HL-60 (cell line): ENCODE results near the gene DDI2.

Source experiments
- POLR2AphosphoS5 ChIP-seq: IDR thresholded peaks from 2 replicates; pipeline ENCODE4 v1.6.1; 2012; ENCODE audit warnings: low read depth
- SPI1 ChIP-seq: IDR thresholded peaks from 2 replicates; pipeline ENCODE4 v1.6.1; 2012; ENCODE audit warnings: low read depth, mild to moderate bottlenecking, borderline replicate concordance
- TF ChIP-seq, protein P1 (sequence below): IDR thresholded peaks from 2 replicates; pipeline ENCODE4 v1.6.1; 2012; ENCODE audit warnings: low read depth; ENCODE audit not compliant: insufficient replicate concordance
- TF ChIP-seq, protein P2 (sequence below): IDR thresholded peaks from one replicate; pipeline ENCODE4 v1.5.1; 2011; ENCODE audit warnings: low read length, control low read depth, inconsistent platforms; ENCODE audit not compliant: insufficient read depth

DNA sequence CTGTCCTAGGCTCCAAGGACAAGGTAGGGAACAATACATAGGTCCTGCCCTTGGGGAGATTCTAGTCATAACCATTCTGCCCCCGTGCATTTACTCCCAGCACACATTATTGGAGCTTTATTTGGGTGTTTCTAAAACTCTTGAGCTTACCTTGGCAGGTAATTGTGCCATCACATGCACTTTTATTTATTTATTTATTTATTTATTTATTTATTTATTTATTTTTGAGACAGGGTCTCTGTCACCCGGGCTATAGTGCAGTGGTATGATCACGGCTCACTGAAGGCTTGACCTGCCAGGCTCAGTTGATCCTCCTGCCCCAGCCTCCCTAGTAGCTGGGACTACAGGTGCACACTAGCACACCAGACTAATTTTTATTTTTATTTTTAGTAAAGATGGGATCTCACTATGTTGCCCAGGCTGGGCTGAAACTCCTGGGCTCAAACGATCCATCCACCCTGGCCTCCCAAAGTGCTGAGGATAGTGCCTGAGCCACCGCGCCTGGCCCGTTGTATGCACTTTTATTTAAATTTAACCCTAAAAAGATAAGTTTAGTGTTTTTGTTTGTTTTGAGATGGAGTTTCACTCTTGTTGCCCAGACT is 41.6 kb upstream of the DDI2 start:
- TF ChIP-seq, protein P1, sequence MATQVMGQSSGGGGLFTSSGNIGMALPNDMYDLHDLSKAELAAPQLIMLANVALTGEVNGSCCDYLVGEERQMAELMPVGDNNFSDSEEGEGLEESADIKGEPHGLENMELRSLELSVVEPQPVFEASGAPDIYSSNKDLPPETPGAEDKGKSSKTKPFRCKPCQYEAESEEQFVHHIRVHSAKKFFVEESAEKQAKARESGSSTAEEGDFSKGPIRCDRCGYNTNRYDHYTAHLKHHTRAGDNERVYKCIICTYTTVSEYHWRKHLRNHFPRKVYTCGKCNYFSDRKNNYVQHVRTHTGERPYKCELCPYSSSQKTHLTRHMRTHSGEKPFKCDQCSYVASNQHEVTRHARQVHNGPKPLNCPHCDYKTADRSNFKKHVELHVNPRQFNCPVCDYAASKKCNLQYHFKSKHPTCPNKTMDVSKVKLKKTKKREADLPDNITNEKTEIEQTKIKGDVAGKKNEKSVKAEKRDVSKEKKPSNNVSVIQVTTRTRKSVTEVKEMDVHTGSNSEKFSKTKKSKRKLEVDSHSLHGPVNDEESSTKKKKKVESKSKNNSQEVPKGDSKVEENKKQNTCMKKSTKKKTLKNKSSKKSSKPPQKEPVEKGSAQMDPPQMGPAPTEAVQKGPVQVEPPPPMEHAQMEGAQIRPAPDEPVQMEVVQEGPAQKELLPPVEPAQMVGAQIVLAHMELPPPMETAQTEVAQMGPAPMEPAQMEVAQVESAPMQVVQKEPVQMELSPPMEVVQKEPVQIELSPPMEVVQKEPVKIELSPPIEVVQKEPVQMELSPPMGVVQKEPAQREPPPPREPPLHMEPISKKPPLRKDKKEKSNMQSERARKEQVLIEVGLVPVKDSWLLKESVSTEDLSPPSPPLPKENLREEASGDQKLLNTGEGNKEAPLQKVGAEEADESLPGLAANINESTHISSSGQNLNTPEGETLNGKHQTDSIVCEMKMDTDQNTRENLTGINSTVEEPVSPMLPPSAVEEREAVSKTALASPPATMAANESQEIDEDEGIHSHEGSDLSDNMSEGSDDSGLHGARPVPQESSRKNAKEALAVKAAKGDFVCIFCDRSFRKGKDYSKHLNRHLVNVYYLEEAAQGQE: no peak
- TF ChIP-seq, protein P2, sequence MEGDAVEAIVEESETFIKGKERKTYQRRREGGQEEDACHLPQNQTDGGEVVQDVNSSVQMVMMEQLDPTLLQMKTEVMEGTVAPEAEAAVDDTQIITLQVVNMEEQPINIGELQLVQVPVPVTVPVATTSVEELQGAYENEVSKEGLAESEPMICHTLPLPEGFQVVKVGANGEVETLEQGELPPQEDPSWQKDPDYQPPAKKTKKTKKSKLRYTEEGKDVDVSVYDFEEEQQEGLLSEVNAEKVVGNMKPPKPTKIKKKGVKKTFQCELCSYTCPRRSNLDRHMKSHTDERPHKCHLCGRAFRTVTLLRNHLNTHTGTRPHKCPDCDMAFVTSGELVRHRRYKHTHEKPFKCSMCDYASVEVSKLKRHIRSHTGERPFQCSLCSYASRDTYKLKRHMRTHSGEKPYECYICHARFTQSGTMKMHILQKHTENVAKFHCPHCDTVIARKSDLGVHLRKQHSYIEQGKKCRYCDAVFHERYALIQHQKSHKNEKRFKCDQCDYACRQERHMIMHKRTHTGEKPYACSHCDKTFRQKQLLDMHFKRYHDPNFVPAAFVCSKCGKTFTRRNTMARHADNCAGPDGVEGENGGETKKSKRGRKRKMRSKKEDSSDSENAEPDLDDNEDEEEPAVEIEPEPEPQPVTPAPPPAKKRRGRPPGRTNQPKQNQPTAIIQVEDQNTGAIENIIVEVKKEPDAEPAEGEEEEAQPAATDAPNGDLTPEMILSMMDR: no peak
- TF ChIP-seq POLR2AphosphoS5 (no peak), SPI1 (no peak)
